K562 (cell line): Measurements from ENCODE around the gene C1orf21. TPM values are rescaled to one million over a fixed set of nuclear protein-coding genes. Genes with fewer than 3 reads are reported as not detected.
A peak's percentile ranks its signal among the peaks of the same experiment; 100 is the strongest.

Experiments used
- ATAC-seq: fragments of 200-7000 bp; cut with Tn5 transposase; 3 replicates; pipeline ENCODE4 v1.9.1; 2020; ENCODE audit warnings: moderate library complexity
- BruUV-seq: library from RNA; stranded (reverse); fragments of 400-500 nt; replicated peaks from 2 replicates; lab custom pipeline; 2021; lab: Mats Ljungman, UMichigan
- CTCF ChIA-PET: fragments of 300-600 bp; formaldehyde crosslinking; extraction: SDS; loops from one replicate; lab custom pipeline; 2021; ENCODE audit warnings: low intra/inter-chr PET ratio; lab: Yijun Ruan, JAX
- POLR2A ChIA-PET: fragments of 300-600, 350-650 bp; sonication (Branson Sonifier 250); formaldehyde crosslinking; extraction: SDS; loops from one replicate; lab custom pipeline; 2021; ENCODE audit warnings: antibody characterized with exemption, inconsistent platforms; lab: Yijun Ruan, JAX
- DNase-seq, 4 experiments: peaks; one replicate each; pipeline versions ENCODE4 v3.0.0 to v3.0.0-alpha.2; 2011 to 2018; ENCODE audit warnings: low spot score in 3 of 4, mixed read lengths in 3 of 4; ENCODE audit errors: extremely low read depth in 1 of 4
- FAIRE-seq: peaks from 2 replicates; lab custom pipeline; 2011; peaks lifted over from hg19 to GRCh38; lab: Jason Lieb, UNC
- H2AFZ ChIP-seq: 2 replicates; pipeline ENCODE4 v1.6.0; 2011; ENCODE audit warnings: low read depth, low read length, control low read depth, inconsistent platforms
- H3K27ac ChIP-seq: fragments of 200-600 bp; 3 replicates; pipeline ENCODE4 v1.8.0; 2011; ENCODE audit warnings: low read depth, mild to moderate bottlenecking, control low read depth, inconsistent platforms, low read length, moderate library complexity, mixed read lengths; ENCODE audit errors: extremely low read depth
- H3K27me3 ChIP-seq, 2 experiments: fragments of 300-600 bp in 1 of 2; 2 replicates in 1 of 2; 3 replicates in 1 of 2; pipeline versions ENCODE4 v1.6.0 to v1.8.0; 2011; ENCODE audit warnings: inconsistent platforms in 2 of 2, low read length in 2 of 2, mild to moderate bottlenecking in 1 of 2, mixed read lengths in 1 of 2, moderate library complexity in 1 of 2; ENCODE audit not compliant: control insufficient read depth in 2 of 2, insufficient read depth in 2 of 2
- H3K36me3 ChIP-seq: fragments of 300-600 bp; 3 replicates; pipeline ENCODE4 v1.8.0; 2011; ENCODE audit warnings: mild to moderate bottlenecking, low read length, inconsistent platforms; ENCODE audit not compliant: control insufficient read depth, insufficient read depth
- H3K4me1 ChIP-seq, 2 experiments: fragments of 200-600 bp in 1 of 2; replicated peaks in 1 of 2; 2 replicates in 1 of 2; 3 replicates in 1 of 2; pipeline versions ENCODE4 v1.5.1 to v1.8.0; 2011; ENCODE audit warnings: inconsistent platforms in 2 of 2, low read length in 2 of 2, mild to moderate bottlenecking in 1 of 2, mixed read lengths in 1 of 2, moderate library complexity in 1 of 2; ENCODE audit not compliant: control insufficient read depth in 2 of 2, insufficient read depth in 2 of 2
- H3K4me2 ChIP-seq: 2 replicates; pipeline ENCODE4 v1.6.1; 2011; ENCODE audit warnings: low read length, control low read depth, inconsistent platforms, mixed read lengths; ENCODE audit not compliant: insufficient read depth
- H3K4me3 ChIP-seq: fragments of 200-600 bp; sonication (generic), shearing (Covaris generic); 2 replicates; pipeline ENCODE4 v1.5.1; 2016; ENCODE audit warnings: control low read depth, inconsistent platforms
- H3K79me2 ChIP-seq: fragments of 200-600 bp; 3 replicates; pipeline ENCODE4 v1.8.0; 2011; ENCODE audit warnings: low read length, inconsistent platforms; ENCODE audit not compliant: control insufficient read depth, insufficient read depth
- H3K9ac ChIP-seq, 2 experiments: 2 replicates each; pipeline versions ENCODE4 v1.6.0 to v1.6.1; 2011; ENCODE audit warnings: low read depth in 2 of 2, low read length in 2 of 2, control low read depth in 1 of 2, inconsistent platforms in 1 of 2, mild to moderate bottlenecking in 1 of 2, mixed read lengths in 1 of 2; ENCODE audit not compliant: insufficient read depth in 1 of 2
- H3K9me1 ChIP-seq: one replicate; pipeline ENCODE4 v1.6.0; 2011; ENCODE audit warnings: inconsistent platforms, mild to moderate bottlenecking, low read length, moderate library complexity; ENCODE audit not compliant: control insufficient read depth, insufficient read depth
- H3K9me3 ChIP-seq: replicated peaks from 2 replicates; pipeline ENCODE4 v1.5.1; 2011; ENCODE audit warnings: low read depth, low read length, inconsistent platforms; ENCODE audit not compliant: control insufficient read depth, insufficient read depth
- H4K20me1 ChIP-seq: replicated peaks from 2 replicates; pipeline ENCODE4 v1.6.1; 2011; ENCODE audit warnings: low read length, inconsistent platforms, mixed read lengths; ENCODE audit not compliant: control insufficient read depth, insufficient read depth
- CBFA2T3 ChIP-seq: fragments of 450-650 bp; IDR thresholded peaks from 2 replicates; pipeline ENCODE4 v1.6.1; 2017
- FOXA3 ChIP-seq, 2 experiments: fragments of 450-650 bp in 1 of 2; sonication (generic) in 1 of 2; formaldehyde crosslinking; IDR thresholded peaks in 1 of 2; conservative IDR thresholded peaks in 1 of 2; 2 replicates each; pipeline versions ENCODE4 v1.4.0 to v1.8.0; 2020 to 2022; ENCODE audit warnings: mild to moderate bottlenecking in 2 of 2, missing genetic modification reagents in 1 of 2
- MTA1 ChIP-seq: fragments of 450-650 bp; IDR thresholded peaks from 2 replicates; pipeline ENCODE4 v1.6.1; 2017; ENCODE audit warnings: borderline replicate concordance
- WGBS: fragments of 100-300 bp; shearing (Covaris generic); methylation state at CpG from one replicate; pipeline ENCODE4 v1.1.6; 2016; ENCODE audit warnings: low coverage, mixed read lengths; ENCODE audit not compliant: insufficient coverage; ENCODE audit errors: missing lambda C conversion rate; 5-methylcytosine and 5-hydroxymethylcytosine counted together
- in situ Hi-C: fragments of 300-500 bp; cut with MboI; formaldehyde crosslinking; loops from 4 replicates; pipeline ENCODE4 v1.15.0; 2018; ENCODE audit warnings: inconsistent platforms, mixed read lengths
- intact Hi-C: fragments of 100-400 bp; cut with micrococcal nuclease; formaldehyde crosslinking; loops from 2 replicates; pipeline ENCODE4 v1.14.2; 2022
- polyA plus RNA-seq, 8 experiments: library from polyadenylated mRNA; depleted of rRNA in 4 of 8; stranded (reverse) in 5 of 8; unstranded in 3 of 8; fragments of >200 nt; fragmentation: Nextera tagmentation in 2 of 8; fragmentation: Illumina TruSeq in 1 of 8; extraction: Ambion mirVana in 2 of 8; extraction: Trizol in 1 of 8; gene quantifications; 2 replicates each; pipeline versions ENCODE4 v1.2.1 to v1.2.3, GENCODE V29; 2011 to 2014; ENCODE audit warnings: inconsistent platforms in 1 of 8, missing spikeins in 1 of 8
- total RNA-seq, 7 experiments: library from RNA; depleted of rRNA in 6 of 7; stranded (reverse); fragments of >200 nt in 6 of 7; fragmentation: Illumina TruSeq in 2 of 7; extraction: Trizol in 2 of 7; gene quantifications; 2 replicates each; pipeline versions ENCODE4 v1.2.1 to v1.2.3, GENCODE V29; 2011 to 2021; ENCODE audit warnings: low replicate concordance in 1 of 7
- TF ChIP-seq, protein P1 (sequence below): fragments of 450-650 bp; IDR thresholded peaks from 2 replicates; pipeline ENCODE4 v1.6.1; 2018; ENCODE audit not compliant: partially characterized antibody
- TF ChIP-seq, protein P2 (sequence below): fragments of 450-650 bp; IDR thresholded peaks from 2 replicates; pipeline ENCODE4 v1.7.0; 2016; ENCODE audit warnings: borderline replicate concordance

The C1orf21 gene
- total and polyA plus RNA-seq, 9 of the 15 experiments (the other 6 are each of a cell fraction or from before 2014, with no cell fraction given): under 0.01 to 0.31 (median 0.07) TPM

DNA sequence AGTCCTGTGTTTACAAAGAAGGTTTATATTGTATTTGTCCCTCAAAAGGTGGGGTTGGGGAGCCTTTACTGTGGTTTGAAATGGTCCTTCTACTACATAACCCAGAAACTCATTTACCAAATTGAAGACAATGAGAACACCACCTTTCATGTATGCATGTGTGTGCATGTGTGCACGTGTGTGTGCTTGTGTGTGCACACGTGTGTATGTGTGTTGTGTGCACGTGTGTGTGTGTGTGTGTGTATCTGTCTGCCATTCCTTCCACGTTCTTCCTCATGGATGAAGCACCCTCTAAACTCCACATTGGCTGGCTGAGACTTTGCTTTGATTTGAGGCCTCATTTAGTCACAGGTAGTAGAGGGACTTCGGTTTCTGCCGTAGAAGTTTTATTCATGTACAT is 229.7 kb downstream of the C1orf21 start:
- Histone ChIP-seq H3K79me2 (no peaks in the 10 kb centered on the region), H4K20me1 (no peaks in the 10 kb centered on the region), H3K36me3 (no peaks in the 10 kb centered on the region), H3K27ac (no peak overlapping the region), H3K9me3 (no peaks in the 10 kb centered on the region), H3K27me3 (peaks cover 7 to 16% of the 10 kb centered on the region in 2 experiments; a peak in 2 of 5 replicates), H3K9me1 (no peaks in the 10 kb centered on the region), H3K4me1 (no peaks in the 10 kb centered on the region), H3K4me2 (no peak overlapping the region), H3K9ac (no peak overlapping the region), H2AFZ (no peak overlapping the region), H3K4me3 (no peak overlapping the region)
- BruUV-seq: no TSS peak
- ATAC-seq (no peak), DNase-seq (no peak), FAIRE-seq (no peak)
- no peak for TF ChIP-seq MTA1
- POLR2A ChIA-PET: no interaction called here
- in situ Hi-C loops (no loop called here), intact Hi-C loops (no loop called here)
- CTCF ChIA-PET: no interaction called here
- WGBS: 2% methylated on average over 6 of the region's 6 CpGs

DNA sequence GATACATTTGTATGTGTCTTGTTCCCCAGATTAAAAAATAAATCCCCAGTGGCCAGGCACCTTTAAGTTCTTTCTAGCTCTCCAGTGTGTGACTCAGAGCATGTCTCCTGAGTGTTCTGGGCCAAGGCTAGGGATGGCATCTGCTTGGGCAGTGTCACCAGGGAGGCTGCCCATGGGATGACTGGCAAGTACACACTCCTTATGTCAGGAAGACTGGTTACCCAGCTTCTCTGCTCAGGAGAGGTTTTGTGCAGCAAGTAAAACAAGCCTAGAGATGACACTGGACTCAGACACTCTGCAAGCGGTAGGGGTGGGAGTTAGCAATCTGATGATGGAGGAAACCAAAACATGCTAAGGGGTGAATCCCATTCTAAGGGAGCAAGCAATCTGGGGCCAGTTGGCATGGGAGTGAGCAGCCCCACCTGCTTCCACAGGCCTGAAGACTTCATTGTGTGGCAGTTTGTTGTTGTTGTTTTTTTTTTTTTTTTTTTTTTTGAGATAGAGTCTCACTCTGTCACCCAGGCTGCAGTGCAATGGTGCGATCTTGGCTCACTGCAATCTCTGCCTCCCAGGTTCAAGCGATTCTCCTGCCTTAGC is 230.7 kb downstream of the C1orf21 start:
- WGBS: 0% methylated on average over 3 of the region's 3 CpGs
- Histone ChIP-seq H3K27ac (no peak overlapping the region), H3K27me3 (peaks cover 12 to 23% of the 10 kb centered on the region in 2 experiments; a peak in 3 of 5 replicates), H3K4me3 (no peak overlapping the region), H3K4me2 (no peak overlapping the region), H3K9ac (no peak overlapping the region), H3K79me2 (no peaks in the 10 kb centered on the region), H2AFZ (no peak overlapping the region), H3K36me3 (no peaks in the 10 kb centered on the region), H3K4me1 (no peaks in the 10 kb centered on the region), H3K9me3 (no peaks in the 10 kb centered on the region), H4K20me1 (no peaks in the 10 kb centered on the region), H3K9me1 (no peaks in the 10 kb centered on the region)
- BruUV-seq: no TSS peak
- intact Hi-C loops: no loop called here
- in situ Hi-C loops: no loop called here
- CTCF ChIA-PET: no interaction called here
- ATAC-seq: no peak
- no peak for DNase-seq
- POLR2A ChIA-PET: no interaction called here
- no peak for FAIRE-seq
- TF ChIP-seq FOXA3 (CRISPR knock-in tag; conservative IDR thresholded peaks at IDR 0.05 in 1 of 2, IDR thresholded peaks at IDR 0.05 in 1 of 2) (no peak), CBFA2T3 (no peak)
- TF ChIP-seq, protein P1, sequence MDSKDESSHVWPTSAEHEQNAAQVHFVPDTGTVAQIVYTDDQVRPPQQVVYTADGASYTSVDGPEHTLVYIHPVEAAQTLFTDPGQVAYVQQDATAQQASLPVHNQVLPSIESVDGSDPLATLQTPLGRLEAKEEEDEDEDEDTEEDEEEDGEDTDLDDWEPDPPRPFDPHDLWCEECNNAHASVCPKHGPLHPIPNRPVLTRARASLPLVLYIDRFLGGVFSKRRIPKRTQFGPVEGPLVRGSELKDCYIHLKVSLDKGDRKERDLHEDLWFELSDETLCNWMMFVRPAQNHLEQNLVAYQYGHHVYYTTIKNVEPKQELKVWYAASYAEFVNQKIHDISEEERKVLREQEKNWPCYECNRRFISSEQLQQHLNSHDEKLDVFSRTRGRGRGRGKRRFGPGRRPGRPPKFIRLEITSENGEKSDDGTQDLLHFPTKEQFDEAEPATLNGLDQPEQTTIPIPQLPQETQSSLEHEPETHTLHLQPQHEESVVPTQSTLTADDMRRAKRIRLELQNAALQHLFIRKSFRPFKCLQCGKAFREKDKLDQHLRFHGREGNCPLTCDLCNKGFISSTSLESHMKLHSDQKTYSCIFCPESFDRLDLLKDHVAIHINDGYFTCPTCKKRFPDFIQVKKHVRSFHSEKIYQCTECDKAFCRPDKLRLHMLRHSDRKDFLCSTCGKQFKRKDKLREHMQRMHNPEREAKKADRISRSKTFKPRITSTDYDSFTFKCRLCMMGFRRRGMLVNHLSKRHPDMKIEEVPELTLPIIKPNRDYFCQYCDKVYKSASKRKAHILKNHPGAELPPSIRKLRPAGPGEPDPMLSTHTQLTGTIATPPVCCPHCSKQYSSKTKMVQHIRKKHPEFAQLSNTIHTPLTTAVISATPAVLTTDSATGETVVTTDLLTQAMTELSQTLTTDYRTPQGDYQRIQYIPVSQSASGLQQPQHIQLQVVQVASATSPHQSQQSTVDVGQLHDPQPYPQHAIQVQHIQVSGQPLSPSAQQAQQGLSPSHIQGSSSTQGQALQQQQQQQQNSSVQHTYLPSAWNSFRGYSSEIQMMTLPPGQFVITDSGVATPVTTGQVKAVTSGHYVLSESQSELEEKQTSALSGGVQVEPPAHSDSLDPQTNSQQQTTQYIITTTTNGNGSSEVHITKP: peak; percentile 89
- TF ChIP-seq, protein P2, sequence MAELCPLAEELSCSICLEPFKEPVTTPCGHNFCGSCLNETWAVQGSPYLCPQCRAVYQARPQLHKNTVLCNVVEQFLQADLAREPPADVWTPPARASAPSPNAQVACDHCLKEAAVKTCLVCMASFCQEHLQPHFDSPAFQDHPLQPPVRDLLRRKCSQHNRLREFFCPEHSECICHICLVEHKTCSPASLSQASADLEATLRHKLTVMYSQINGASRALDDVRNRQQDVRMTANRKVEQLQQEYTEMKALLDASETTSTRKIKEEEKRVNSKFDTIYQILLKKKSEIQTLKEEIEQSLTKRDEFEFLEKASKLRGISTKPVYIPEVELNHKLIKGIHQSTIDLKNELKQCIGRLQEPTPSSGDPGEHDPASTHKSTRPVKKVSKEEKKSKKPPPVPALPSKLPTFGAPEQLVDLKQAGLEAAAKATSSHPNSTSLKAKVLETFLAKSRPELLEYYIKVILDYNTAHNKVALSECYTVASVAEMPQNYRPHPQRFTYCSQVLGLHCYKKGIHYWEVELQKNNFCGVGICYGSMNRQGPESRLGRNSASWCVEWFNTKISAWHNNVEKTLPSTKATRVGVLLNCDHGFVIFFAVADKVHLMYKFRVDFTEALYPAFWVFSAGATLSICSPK: no peak
- TF ChIP-seq, all 486 proteins: peak for 1
